PC-3 (cell line): Measurements from ENCODE around the gene CEP95.

Source experiments
- CTCF ChIP-seq: fragments of 300-600 bp; sonication (generic); conservative IDR thresholded peaks from 2 replicates; pipeline ENCODE4 v1.5.1; 2017; ENCODE audit warnings: antibody characterized with exemption, low read depth, mild to moderate bottlenecking, low read length
- EZH2 ChIP-seq: fragments of 300-600 bp; sonication (generic); IDR thresholded peaks from one replicate; pipeline ENCODE4 v1.6.1; 2017; ENCODE audit warnings: antibody characterized with exemption, mild to moderate bottlenecking, low read length; ENCODE audit not compliant: unreplicated experiment
- EZH2phosphoT487 ChIP-seq: fragments of 300-600 bp; sonication (generic); IDR thresholded peaks from 2 replicates; pipeline ENCODE4 v1.6.1; 2018; ENCODE audit warnings: mild to moderate bottlenecking, antibody characterized with exemption, low read length, borderline replicate concordance

GRCh38 chr17:64502021-64502420 is 4.8 kb upstream of the CEP95 start:
- no peak for TF ChIP-seq CTCF
- no peak for TF ChIP-seq EZH2
- TF ChIP-seq EZH2phosphoT487 = no peak
